RWPE2 (cell line): Measurements from ENCODE around the gene LZTFL1.

Experiments used
- ATAC-seq: fragments of 200-7000 bp; cut with Tn5 transposase; 3 replicates; pipeline ENCODE4 v1.9.1; 2021; ENCODE audit warnings: low read depth
- DNase-seq: peaks from one replicate; pipeline ENCODE4 v3.0.0-alpha.2; 2020; ENCODE audit warnings: low spot score
- H3K27ac ChIP-seq: fragments of 450-650 bp; 2 replicates; pipeline ENCODE4 v1.5.1; 2017; ENCODE audit warnings: mild to moderate bottlenecking; ENCODE audit not compliant: poor library complexity, severe bottlenecking
- H3K27me3 ChIP-seq: fragments of 250-450 bp; sonication (Bioruptor Pico); 2 replicates; pipeline ENCODE4 v1.5.1; 2021; ENCODE audit warnings: mild to moderate bottlenecking, moderate library complexity; ENCODE audit not compliant: insufficient read depth, poor library complexity, severe bottlenecking
- H3K36me3 ChIP-seq: fragments of 250-450 bp; sonication (Bioruptor Pico); 2 replicates; pipeline ENCODE4 v1.5.1; 2020; ENCODE audit warnings: low read depth, mild to moderate bottlenecking, moderate library complexity
- H3K4me1 ChIP-seq: fragments of 250-450 bp; sonication (Bioruptor Pico); 2 replicates; pipeline ENCODE4 v1.5.1; 2021; ENCODE audit warnings: mild to moderate bottlenecking, moderate library complexity; ENCODE audit not compliant: insufficient read depth, poor library complexity, severe bottlenecking
- H3K4me3 ChIP-seq: fragments of 250-450 bp; sonication (Bioruptor Pico); 2 replicates; pipeline ENCODE4 v1.5.1; 2021; ENCODE audit warnings: mild to moderate bottlenecking, moderate library complexity; ENCODE audit not compliant: severe bottlenecking
- H3K9me3 ChIP-seq: fragments of 250-450 bp; sonication (Bioruptor Pico); 2 replicates; pipeline ENCODE4 v1.5.1; 2021; ENCODE audit warnings: mild to moderate bottlenecking, moderate library complexity; ENCODE audit not compliant: severe bottlenecking
- CTCF ChIP-seq: fragments of 450-650 bp; IDR thresholded peaks from one replicate; pipeline ENCODE4 v1.5.1; 2017; ENCODE audit warnings: mild to moderate bottlenecking, moderate library complexity; ENCODE audit not compliant: poor library complexity, severe bottlenecking

LZTFL1 gene

GRCh38 chr3:45872569-45872968 is 30.6 kb upstream of the LZTFL1 start:
- TF ChIP-seq CTCF, result no peak
- no peaks in the 10 kb centered on the region for H3K4me1 ChIP-seq
- no peak overlapping the region for H3K4me3 ChIP-seq
- H3K27me3 ChIP-seq, result no peaks in the 10 kb centered on the region
- DNase-seq (no peak), ATAC-seq (no peak)
- H3K27ac ChIP-seq, result no peak overlapping the region
- H3K9me3 ChIP-seq, result no peaks in the 10 kb centered on the region
- H3K36me3 ChIP-seq, result no peaks in the 10 kb centered on the region

- TF ChIP-seq CTCF, result no peak
Observed at GRCh38 chr3:45871780-45872179, 29.9 kb upstream of the LZTFL1 start.

GRCh38 chr3:45870099-45870498 is 28.2 kb upstream of the LZTFL1 start:
- Histone ChIP-seq H3K9me3 (no peaks in the 10 kb centered on the region), H3K27ac (no peak overlapping the region), H3K4me1 (no peaks in the 10 kb centered on the region), H3K36me3 (no peaks in the 10 kb centered on the region), H3K27me3 (peaks cover 9% of the 10 kb centered on the region), H3K4me3 (no peak overlapping the region)
- no peak; the same call in 2 of the 3 replicates for ATAC-seq
- TF ChIP-seq CTCF, result no peak
- no peak for DNase-seq

More at GRCh38 chr3:45871780-45872179, 29.9 kb upstream of the LZTFL1 start:
- no peaks in the 10 kb centered on the region for H3K9me3 ChIP-seq
- H3K4me3 ChIP-seq, result no peak overlapping the region
- no peak overlapping the region for H3K27ac ChIP-seq
- H3K27me3 ChIP-seq, result no peaks in the 10 kb centered on the region
- no peaks in the 10 kb centered on the region for H3K4me1 ChIP-seq
- no peak for ATAC-seq
- no peak for DNase-seq
- no peaks in the 10 kb centered on the region for H3K36me3 ChIP-seq

DNA sequence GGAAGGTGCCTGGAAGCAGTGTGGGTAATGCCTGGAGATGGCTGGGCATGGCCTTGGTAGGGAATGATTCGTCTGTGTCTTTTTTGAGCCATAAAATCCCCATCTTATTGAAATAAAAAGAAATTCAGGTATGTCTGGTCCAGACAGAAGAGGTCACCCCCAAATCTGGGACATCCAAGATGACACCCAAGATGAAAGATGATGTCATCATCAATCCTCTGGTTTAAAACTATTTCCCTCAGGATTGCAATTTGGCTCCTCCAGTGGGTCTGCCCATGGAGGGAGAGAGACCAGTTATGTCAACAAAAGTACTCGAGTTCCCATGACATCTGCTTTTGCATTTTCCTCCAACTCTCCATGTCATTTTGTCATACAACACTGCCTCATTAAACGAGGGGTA is 27.7 kb upstream of the LZTFL1 start:
- Histone ChIP-seq H3K9me3 (no peaks in the 10 kb centered on the region), H3K4me3 (no peak overlapping the region), H3K27ac (no peak overlapping the region), H3K4me1 (no peaks in the 10 kb centered on the region), H3K36me3 (no peaks in the 10 kb centered on the region), H3K27me3 (peaks cover 9% of the 10 kb centered on the region)
- DNase-seq, result no peak
- no peak for TF ChIP-seq CTCF
- no peak for ATAC-seq

GRCh38 chr3:45868650-45869049 is 26.7 kb upstream of the LZTFL1 start:
- Histone ChIP-seq H3K27me3 (peaks cover 9% of the 10 kb centered on the region), H3K36me3 (no peaks in the 10 kb centered on the region), H3K27ac (no peak overlapping the region), H3K4me1 (no peaks in the 10 kb centered on the region), H3K9me3 (no peaks in the 10 kb centered on the region), H3K4me3 (no peak overlapping the region)
- no peak for ATAC-seq
- DNase-seq, result no peak
- no peak for TF ChIP-seq CTCF
